Measurements from ENCODE around the gene TAS2R46.
"Not testable (repeated sequence)": the region's sequence is repeated elsewhere in the genome, so short reads cannot be mapped to it uniquely, and the experiment has no call there.

TAS2R46 gene, protein sequence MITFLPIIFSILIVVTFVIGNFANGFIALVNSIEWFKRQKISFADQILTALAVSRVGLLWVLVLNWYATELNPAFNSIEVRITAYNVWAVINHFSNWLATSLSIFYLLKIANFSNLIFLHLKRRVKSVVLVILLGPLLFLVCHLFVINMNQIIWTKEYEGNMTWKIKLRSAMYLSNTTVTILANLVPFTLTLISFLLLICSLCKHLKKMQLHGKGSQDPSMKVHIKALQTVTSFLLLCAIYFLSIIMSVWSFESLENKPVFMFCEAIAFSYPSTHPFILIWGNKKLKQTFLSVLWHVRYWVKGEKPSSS

DNA sequence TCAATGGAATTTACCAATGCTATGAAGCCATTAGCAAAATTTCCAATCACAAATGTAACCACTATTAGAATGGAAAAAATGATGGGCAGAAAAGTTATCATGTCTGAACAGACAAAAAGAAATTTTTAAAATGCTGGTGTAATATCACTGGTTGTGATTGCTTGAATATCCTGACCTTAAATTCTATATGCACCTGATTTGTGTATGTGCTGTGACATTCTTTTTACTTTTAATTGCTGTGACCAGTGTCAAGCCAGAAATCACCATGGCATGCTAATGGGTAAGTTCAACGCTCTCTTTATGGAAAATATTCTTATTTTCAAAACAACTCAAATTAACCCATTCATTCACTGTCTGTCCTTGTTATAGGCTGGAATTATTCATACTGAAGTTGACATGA lies at the start of gene TAS2R46:
TAS2R46 (minus strand) TSS at position 101 of the 400 bp plus-strand sequence; CDS start at position 101, 0 bp downstream.
- H3K27me3 ChIP-seq (ENCODE audit: control insufficient read depth, insufficient read depth, low read length); H3K9ac ChIP-seq (ENCODE audit: low read length); H3K36me3 ChIP-seq (ENCODE audit: control insufficient read depth, insufficient read depth, low read length); H3K4me3 ChIP-seq (ENCODE audit: low read length); H3K4me1 ChIP-seq (ENCODE audit: control insufficient read depth, insufficient read depth, low read length); H3K9me3 ChIP-seq (ENCODE audit: control insufficient read depth, low read length): not testable (repeated sequence)

DNA sequence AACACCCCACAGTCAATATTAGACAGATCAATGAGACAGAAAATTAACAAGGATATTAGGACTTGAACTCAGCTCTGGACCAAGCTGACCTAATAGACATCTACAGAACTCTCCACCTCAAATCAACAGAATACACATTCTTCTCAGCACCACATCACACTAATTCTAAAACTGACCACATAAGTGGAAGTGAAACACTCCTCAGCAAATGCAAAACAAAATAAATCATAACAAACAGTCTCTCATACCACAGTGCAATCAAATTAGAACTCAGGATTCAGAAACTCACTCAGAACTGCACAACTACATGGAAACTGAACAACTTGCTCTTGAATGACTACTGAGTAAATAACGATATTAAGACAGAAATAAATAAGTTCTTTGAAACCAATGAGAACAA lies 49.1 kb upstream of the TAS2R46 start:
- not testable (repeated sequence) for H3K9me3 ChIP-seq (ENCODE audit: control insufficient read depth, low read length); H3K9ac ChIP-seq (ENCODE audit: low read length); H3K4me3 ChIP-seq (ENCODE audit: low read length); H3K36me3 ChIP-seq (ENCODE audit: control insufficient read depth, insufficient read depth, low read length); H3K27me3 ChIP-seq (ENCODE audit: control insufficient read depth, insufficient read depth, low read length); H3K4me1 ChIP-seq (ENCODE audit: control insufficient read depth, insufficient read depth, low read length)

DNA sequence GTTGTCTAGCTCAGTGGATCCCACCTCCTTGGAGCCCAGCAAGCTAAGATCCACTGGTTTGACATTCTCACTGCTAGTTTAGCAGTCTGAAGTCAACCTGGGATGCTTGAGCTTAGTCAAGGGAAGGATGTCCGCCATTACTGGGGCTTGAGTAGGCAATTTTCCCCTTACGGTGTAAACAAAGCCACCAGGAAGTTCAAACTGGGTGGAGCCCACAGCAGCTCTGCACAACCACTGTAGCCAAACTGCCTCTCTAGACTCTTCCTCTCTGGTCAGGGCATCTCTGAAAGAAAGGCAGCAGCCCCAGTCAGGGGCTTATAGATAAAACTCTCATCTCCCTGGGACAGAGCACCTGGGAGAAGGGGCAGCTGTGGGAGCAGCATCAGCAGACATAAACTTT lies 46.8 kb upstream of the TAS2R46 start:
- no peaks in the 10 kb centered on the region for H3K9me3 ChIP-seq (ENCODE audit: control insufficient read depth, low read length)

DNA sequence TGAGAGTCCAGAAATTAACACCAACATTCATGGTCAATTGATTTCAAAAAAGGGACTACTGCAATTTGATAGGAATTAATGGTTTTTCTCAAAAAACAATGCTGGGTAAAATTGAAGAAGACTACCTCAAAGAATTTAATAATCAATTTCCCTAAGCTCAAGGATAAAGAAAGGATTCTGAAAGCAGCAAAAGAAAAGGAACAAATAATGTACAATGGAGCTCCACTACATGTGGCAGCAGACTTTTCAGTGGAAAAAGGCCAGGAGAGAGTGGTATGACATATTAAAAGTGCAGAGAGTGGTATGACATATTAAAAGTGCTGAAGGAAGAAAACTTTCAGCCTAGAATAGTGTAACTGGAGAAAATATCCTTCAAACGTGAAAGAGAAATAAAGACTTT lies 45.6 kb upstream of the TAS2R46 start:
- no peaks in the 10 kb centered on the region for H3K9me3 ChIP-seq (ENCODE audit: control insufficient read depth, low read length)
- H3K4me3 ChIP-seq (ENCODE audit: low read length) = no peak overlapping the region
- H3K9ac ChIP-seq (ENCODE audit: low read length) = no peak overlapping the region
- no peaks in the 10 kb centered on the region for H3K27me3 ChIP-seq (ENCODE audit: control insufficient read depth, insufficient read depth, low read length)
- no peaks in the 10 kb centered on the region for H3K4me1 ChIP-seq (ENCODE audit: control insufficient read depth, insufficient read depth, low read length)
- no peaks in the 10 kb centered on the region for H3K36me3 ChIP-seq (ENCODE audit: control insufficient read depth, insufficient read depth, low read length)

More for the DNA sequence above, 46.8 kb upstream of the TAS2R46 start:
- Histone ChIP-seq H3K4me3 (ENCODE audit: low read length) (no peak overlapping the region), H3K9ac (ENCODE audit: low read length) (no peak overlapping the region), H3K27me3 (ENCODE audit: control insufficient read depth, insufficient read depth, low read length) (no peaks in the 10 kb centered on the region), H3K36me3 (ENCODE audit: control insufficient read depth, insufficient read depth, low read length) (no peaks in the 10 kb centered on the region), H3K4me1 (ENCODE audit: control insufficient read depth, insufficient read depth, low read length) (no peaks in the 10 kb centered on the region)

DNA sequence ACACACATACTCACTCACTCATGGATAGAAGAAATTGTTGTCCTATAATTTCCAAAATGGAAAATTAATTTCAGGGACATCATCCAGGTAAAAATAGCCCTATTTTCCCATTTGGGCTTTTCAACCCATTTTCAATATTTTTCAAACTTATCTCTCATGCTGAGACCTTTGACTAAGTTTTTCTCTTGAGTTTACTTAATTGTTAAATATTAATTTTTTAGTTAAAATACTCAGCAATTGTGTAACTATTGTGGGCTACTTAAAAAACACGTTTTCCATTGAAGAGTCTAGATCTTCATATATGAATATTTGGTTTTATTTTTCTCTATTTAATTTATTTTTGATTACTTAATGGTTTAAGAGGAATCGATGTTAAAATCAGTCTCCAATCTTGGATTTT lies 44.2 kb upstream of the TAS2R46 start:
- Histone ChIP-seq H3K4me1 (ENCODE audit: control insufficient read depth, insufficient read depth, low read length) (no peaks in the 10 kb centered on the region), H3K9me3 (ENCODE audit: control insufficient read depth, low read length) (no peaks in the 10 kb centered on the region), H3K27me3 (ENCODE audit: control insufficient read depth, insufficient read depth, low read length) (no peaks in the 10 kb centered on the region), H3K36me3 (ENCODE audit: control insufficient read depth, insufficient read depth, low read length) (no peaks in the 10 kb centered on the region), H3K9ac (ENCODE audit: low read length) (no peak overlapping the region), H3K4me3 (ENCODE audit: low read length) (no peak overlapping the region)

DNA sequence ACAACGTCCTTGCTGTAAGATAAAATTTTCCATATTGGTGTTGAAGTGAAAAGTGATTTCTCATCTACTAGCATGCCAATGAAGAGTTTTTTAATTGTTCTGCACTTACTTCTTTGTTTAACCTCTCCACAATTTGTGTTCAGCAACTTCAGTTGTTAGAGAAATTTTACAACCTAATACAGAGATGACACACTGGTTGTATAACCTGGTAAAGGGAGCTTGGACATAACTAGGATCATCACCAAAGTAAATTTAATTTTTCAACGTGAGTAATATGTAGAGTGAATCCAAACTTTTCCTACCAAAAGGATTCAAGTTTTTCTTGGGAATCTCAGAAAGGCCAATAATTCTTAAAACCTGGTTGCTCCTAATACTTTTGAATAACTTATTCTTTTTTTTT lies 43.5 kb upstream of the TAS2R46 start:
- H3K9ac ChIP-seq (ENCODE audit: low read length) = no peak overlapping the region
- no peaks in the 10 kb centered on the region for H3K27me3 ChIP-seq (ENCODE audit: control insufficient read depth, insufficient read depth, low read length)
- H3K4me3 ChIP-seq (ENCODE audit: low read length) = no peak overlapping the region
- no peaks in the 10 kb centered on the region for H3K36me3 ChIP-seq (ENCODE audit: control insufficient read depth, insufficient read depth, low read length)
- H3K4me1 ChIP-seq (ENCODE audit: control insufficient read depth, insufficient read depth, low read length) = no peaks in the 10 kb centered on the region
- no peaks in the 10 kb centered on the region for H3K9me3 ChIP-seq (ENCODE audit: control insufficient read depth, low read length)

DNA sequence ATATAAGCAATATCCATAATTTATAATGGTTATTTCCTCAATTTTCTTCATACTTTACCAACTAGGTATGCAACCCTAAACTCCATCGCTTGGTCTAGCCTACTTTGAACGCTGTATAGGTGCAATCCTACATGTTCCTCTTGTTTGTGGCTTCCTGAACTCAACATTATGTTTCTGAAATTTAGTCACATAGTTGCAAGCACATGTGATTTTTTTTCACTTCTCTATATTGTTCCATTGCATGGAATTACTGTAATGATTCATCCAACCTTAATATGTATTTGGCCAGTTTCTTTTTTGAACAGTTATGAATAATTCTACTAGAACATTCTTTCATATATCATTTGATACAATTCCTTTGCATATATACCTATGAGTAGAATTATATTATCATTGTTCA lies 32.8 kb upstream of the TAS2R46 start:
- H3K4me3 ChIP-seq (ENCODE audit: low read length); H3K9ac ChIP-seq (ENCODE audit: low read length); H3K4me1 ChIP-seq (ENCODE audit: control insufficient read depth, insufficient read depth, low read length); H3K9me3 ChIP-seq (ENCODE audit: control insufficient read depth, low read length); H3K27me3 ChIP-seq (ENCODE audit: control insufficient read depth, insufficient read depth, low read length); H3K36me3 ChIP-seq (ENCODE audit: control insufficient read depth, insufficient read depth, low read length): not testable (repeated sequence)

DNA sequence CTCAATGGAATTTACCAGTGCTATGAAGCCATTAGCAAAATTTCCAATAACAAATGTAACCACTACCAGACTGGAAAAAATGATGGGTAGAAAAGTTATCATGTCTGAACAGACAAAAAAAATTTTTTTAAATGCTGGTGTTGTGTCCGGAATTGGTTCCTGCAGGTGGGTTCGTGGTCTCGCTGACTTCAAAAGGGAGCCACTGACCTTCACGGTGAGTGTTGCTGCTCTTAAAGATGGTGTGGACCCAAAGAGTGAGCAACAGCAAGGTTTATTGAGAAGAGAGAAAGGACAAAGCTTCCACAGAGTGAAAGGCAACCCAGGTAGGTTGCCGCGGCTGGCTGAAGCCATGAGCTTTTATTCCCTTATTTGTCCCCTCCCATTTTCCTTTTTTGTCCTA lies 30.0 kb upstream of the TAS2R46 start, which contains the start of gene TAS2R43:
TAS2R43 (minus strand) TSS at position 186 of the 400 bp plus-strand sequence; CDS start at position 102, 84 bp downstream.
- no peaks in the 10 kb centered on the region for H3K4me1 ChIP-seq (ENCODE audit: control insufficient read depth, insufficient read depth, low read length)
- no peaks in the 10 kb centered on the region for H3K27me3 ChIP-seq (ENCODE audit: control insufficient read depth, insufficient read depth, low read length)
- no peaks in the 10 kb centered on the region for H3K9me3 ChIP-seq (ENCODE audit: control insufficient read depth, low read length)
- no peak within 1 kb of the TSS for H3K9ac ChIP-seq (ENCODE audit: low read length)
- H3K4me3 ChIP-seq (ENCODE audit: low read length) = no peak within 1 kb of the TSS
- H3K36me3 ChIP-seq (ENCODE audit: control insufficient read depth, insufficient read depth, low read length) = no peaks in the 10 kb centered on the region

DNA sequence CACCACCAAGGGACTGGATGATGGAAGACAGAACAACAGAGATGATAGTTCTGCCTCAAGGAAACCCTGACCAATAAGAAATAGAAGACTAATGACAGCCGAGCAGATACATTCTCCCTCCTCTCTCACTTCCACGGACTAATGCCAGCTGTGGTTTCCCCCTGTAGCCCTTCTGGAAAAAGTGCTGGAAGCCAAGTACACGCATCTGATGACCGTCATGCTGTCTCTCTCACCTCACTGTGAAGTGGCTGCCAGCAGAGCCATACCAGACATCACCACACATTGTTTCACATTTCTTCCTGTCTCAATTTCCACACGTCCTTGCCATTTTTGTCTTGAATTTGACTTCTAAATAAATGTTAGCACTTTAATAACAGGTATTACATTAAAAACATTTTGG lies 27.2 kb upstream of the TAS2R46 start:
- Histone ChIP-seq H3K9ac (ENCODE audit: low read length) (no peak overlapping the region), H3K36me3 (ENCODE audit: control insufficient read depth, insufficient read depth, low read length) (no peaks in the 10 kb centered on the region), H3K4me3 (ENCODE audit: low read length) (no peak overlapping the region), H3K4me1 (ENCODE audit: control insufficient read depth, insufficient read depth, low read length) (no peaks in the 10 kb centered on the region), H3K27me3 (ENCODE audit: control insufficient read depth, insufficient read depth, low read length) (no peaks in the 10 kb centered on the region), H3K9me3 (ENCODE audit: control insufficient read depth, low read length) (no peaks in the 10 kb centered on the region)

DNA sequence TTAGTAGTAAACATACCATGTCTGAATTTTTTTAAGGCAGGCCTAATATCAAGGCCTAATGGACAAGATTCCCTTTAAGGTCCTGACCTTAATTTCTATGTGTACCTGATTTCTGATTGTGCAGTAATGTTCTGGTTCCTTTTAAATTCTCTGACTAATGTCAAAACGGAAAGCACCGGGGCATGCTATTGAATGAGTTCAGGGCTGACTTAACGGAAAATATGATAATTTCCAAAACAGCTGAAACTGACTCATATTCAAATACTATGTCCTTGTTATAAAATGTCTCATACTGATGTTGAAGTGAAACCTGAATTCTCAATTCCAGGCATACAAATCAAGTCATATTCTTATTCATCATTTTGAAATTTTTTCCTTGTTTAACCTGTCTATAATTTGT lies 23.3 kb upstream of the TAS2R46 start:
- Histone ChIP-seq H3K4me1 (ENCODE audit: control insufficient read depth, insufficient read depth, low read length) (no peaks in the 10 kb centered on the region), H3K9ac (ENCODE audit: low read length) (no peak overlapping the region), H3K4me3 (ENCODE audit: low read length) (no peak overlapping the region), H3K36me3 (ENCODE audit: control insufficient read depth, insufficient read depth, low read length) (no peaks in the 10 kb centered on the region), H3K9me3 (ENCODE audit: control insufficient read depth, low read length) (no peaks in the 10 kb centered on the region), H3K27me3 (ENCODE audit: control insufficient read depth, insufficient read depth, low read length) (no peaks in the 10 kb centered on the region)

DNA sequence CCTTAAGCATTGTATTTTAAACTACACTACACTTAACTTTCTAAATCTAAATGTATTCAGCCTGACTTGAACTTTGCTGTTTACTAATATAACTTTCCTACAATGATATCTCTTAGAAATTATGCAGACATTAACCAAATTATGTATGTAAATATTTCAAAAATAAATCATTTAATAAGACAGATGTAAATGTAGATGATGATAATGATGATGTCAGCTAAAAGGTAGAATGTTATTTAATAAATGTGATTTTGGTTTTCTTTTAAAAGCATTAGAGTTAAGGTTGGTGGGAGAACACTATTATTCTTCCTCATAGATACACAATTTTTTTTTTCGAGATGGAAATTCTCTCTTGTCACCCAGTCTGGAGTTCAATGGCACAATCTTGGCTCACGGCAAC lies 19.9 kb upstream of the TAS2R46 start:
- H3K27me3 ChIP-seq (ENCODE audit: control insufficient read depth, insufficient read depth, low read length) = no peaks in the 10 kb centered on the region
- no peaks in the 10 kb centered on the region for H3K9me3 ChIP-seq (ENCODE audit: control insufficient read depth, low read length)
- H3K36me3 ChIP-seq (ENCODE audit: control insufficient read depth, insufficient read depth, low read length) = no peaks in the 10 kb centered on the region
- no peaks in the 10 kb centered on the region for H3K4me1 ChIP-seq (ENCODE audit: control insufficient read depth, insufficient read depth, low read length)
- no peak overlapping the region for H3K9ac ChIP-seq (ENCODE audit: low read length)
- H3K4me3 ChIP-seq (ENCODE audit: low read length) = no peak overlapping the region

DNA sequence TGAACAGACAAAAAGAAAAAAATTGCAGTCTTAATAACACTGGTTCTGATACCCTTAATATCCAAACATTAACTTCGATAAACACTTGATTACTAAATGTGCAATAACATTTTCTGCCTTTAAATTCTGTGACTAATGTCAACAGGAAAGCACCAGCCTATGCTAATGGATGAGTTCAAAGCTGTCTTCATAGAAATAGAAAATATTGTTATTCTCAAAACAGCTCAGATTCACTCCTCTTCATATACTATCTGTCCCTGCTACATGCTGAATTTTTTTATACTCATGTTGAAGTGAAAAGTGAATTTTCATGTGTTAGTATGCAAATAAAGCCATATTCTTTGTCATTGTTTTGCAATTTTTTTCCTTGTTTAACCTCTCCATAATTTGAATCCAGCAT lies 16.2 kb upstream of the TAS2R46 start:
- H3K4me1 ChIP-seq (ENCODE audit: control insufficient read depth, insufficient read depth, low read length) = no peaks in the 10 kb centered on the region
- H3K9me3 ChIP-seq (ENCODE audit: control insufficient read depth, low read length) = no peaks in the 10 kb centered on the region
- no peak overlapping the region for H3K9ac ChIP-seq (ENCODE audit: low read length)
- H3K4me3 ChIP-seq (ENCODE audit: low read length) = no peak overlapping the region
- no peaks in the 10 kb centered on the region for H3K27me3 ChIP-seq (ENCODE audit: control insufficient read depth, insufficient read depth, low read length)
- no peaks in the 10 kb centered on the region for H3K36me3 ChIP-seq (ENCODE audit: control insufficient read depth, insufficient read depth, low read length)

DNA sequence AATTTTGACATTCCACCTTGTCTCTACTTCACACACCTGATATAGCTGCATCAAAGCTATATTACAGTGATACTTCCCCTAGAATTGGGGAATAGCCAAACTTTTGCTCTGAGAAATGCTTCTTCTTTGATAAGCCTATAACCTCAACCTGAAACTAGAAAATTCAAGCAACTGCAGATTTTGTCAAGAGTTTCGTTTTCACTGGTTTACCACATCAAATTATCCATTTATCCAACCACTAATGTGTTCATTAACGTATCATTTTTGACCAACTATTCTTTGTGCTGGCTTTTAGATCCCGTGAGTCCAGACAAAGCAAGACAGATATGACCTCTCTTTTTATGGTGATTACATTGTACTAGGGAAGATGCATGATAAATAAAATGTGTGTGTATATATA lies 13.5 kb upstream of the TAS2R46 start:
- no peaks in the 10 kb centered on the region for H3K9me3 ChIP-seq (ENCODE audit: control insufficient read depth, low read length)
- no peak overlapping the region for H3K9ac ChIP-seq (ENCODE audit: low read length)
- H3K36me3 ChIP-seq (ENCODE audit: control insufficient read depth, insufficient read depth, low read length) = no peaks in the 10 kb centered on the region
- H3K4me3 ChIP-seq (ENCODE audit: low read length) = no peak overlapping the region
- H3K27me3 ChIP-seq (ENCODE audit: control insufficient read depth, insufficient read depth, low read length) = no peaks in the 10 kb centered on the region
- H3K4me1 ChIP-seq (ENCODE audit: control insufficient read depth, insufficient read depth, low read length) = no peaks in the 10 kb centered on the region

All from mucosa of stomach (tissue), 1 donor.